Measurements from ENCODE around the gene THSD7A.

DNA sequence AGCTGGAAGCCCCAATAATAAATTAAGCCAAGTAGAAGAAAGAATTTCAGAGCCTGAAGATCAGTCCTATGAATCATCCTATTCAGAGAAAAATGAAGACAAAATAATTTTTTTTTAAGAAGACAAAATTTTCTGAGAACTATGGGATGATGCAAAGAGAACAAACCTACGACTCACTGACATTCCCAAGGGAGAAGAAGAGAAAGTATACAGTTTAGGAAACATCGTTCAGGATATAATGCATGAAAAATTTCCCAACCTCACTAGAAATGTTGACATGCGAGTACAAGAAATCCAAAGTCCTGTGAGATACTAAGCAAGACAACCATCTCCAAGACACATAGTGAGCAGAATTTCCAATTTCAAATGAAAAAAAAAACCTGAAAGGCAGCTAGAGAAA lies 150.5 kb downstream of the THSD7A start:
- TF ChIP-seq POLR2A (IDR thresholded peaks at IDR 0.05; ENCODE audit: low read depth, low read length) = no peak
- TF ChIP-seq POLR2AphosphoS5 (IDR thresholded peaks at IDR 0.05; ENCODE audit: low read depth, low read length) = no peak
- TF ChIP-seq POU2F2 (IDR thresholded peaks at IDR 0.05; ENCODE audit: low read depth, low read length) = no peak

Measured in GM12891 (cell line).